GM21737 (cell line): ENCODE results near the gene NBPF1.
"Not testable (repeated sequence)": the region's sequence is repeated elsewhere in the genome, so short reads cannot be mapped to it uniquely, and the experiment has no call there.

Experiments used
- ATAC-seq: cut with Tn5 transposase; IDR thresholded peaks from one replicate; pipeline ENCODE4 v1.9.1; 2021; ENCODE audit warnings: mild to moderate bottlenecking, moderate library complexity; ENCODE audit not compliant: unreplicated experiment

NBPF1 gene

DNA sequence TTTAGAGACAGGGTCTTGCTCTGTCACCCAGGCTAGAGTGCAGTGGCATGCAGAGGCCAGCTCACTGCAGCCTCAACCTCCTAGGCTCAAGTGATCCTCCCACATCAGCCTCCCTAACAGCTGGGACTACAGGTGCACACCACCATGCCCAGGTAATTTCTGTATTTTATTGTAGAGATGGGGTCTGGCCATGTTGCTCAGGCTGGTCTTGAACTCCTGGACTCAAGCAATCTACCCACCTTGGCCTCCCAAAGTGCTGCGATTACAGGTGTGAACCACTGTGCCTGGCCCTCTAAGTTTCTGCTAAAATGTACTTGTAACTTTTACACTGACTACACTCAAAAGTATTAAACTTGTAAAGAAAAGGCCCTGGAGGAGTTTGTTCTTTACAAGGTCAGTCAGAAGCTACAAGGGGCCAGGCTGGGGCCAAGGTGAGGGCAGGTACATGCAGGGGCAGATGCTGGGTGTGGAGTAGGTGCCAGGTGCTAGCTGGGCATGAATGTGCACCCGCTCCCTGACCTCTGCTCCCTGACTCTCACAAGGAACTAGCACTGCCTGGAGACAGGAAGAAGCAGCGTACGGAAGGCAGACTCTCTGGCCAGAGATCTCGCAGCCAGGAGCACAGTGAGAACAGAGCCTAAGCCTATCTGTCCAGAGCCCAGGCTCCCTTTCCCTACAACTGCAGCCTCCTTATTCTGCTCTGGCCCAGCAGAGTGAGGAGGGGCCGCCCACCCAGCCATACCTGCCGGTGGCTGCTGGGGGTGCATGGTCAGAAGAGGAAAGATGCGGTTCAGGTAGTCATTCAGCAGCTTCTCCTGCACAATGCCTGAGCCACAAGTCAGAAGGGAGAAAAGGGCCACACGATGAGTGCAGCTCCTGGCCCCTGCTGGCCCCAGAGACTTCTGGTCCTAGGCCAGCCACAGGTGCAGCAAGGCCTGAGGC lies 28.9 kb upstream of the NBPF1 start:
- ATAC-seq = not testable (repeated sequence)

DNA sequence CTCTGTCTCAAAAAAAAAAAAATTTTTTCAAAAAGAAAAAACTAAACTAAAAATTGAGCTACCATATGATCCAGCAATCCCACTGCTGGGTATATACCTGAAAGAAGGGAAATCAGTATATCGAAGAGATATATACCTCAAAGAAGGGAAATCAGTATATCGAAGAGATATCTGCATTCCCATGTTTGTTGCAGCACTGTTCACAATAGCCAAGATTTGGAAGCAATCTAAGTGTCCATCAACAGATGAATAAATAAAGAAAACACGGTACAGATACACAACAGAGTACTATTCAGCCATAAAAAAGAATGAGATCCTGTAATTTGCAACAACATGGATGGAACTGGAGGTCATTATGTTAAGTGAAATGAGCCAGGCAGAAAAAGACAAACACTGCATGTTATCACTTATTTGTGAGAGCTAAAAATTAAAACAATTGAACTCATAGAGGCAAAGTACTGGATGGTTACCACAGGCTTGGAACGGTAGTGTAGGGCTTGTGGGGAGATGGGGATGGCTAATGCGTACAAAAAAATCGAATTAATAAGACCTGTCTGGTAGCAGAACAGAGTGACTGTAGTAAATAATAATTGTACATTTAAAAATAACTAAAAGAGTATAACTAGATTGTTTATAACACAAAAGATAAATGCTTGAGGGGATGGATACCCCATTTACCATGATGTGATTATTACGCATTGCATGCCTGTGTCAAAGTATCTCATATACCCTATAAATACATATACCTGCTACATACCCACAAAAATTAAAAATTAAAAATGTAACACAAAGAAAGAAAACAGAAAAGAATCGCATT lies 28.0 kb upstream of the NBPF1 start:
- not testable (repeated sequence) for ATAC-seq

DNA sequence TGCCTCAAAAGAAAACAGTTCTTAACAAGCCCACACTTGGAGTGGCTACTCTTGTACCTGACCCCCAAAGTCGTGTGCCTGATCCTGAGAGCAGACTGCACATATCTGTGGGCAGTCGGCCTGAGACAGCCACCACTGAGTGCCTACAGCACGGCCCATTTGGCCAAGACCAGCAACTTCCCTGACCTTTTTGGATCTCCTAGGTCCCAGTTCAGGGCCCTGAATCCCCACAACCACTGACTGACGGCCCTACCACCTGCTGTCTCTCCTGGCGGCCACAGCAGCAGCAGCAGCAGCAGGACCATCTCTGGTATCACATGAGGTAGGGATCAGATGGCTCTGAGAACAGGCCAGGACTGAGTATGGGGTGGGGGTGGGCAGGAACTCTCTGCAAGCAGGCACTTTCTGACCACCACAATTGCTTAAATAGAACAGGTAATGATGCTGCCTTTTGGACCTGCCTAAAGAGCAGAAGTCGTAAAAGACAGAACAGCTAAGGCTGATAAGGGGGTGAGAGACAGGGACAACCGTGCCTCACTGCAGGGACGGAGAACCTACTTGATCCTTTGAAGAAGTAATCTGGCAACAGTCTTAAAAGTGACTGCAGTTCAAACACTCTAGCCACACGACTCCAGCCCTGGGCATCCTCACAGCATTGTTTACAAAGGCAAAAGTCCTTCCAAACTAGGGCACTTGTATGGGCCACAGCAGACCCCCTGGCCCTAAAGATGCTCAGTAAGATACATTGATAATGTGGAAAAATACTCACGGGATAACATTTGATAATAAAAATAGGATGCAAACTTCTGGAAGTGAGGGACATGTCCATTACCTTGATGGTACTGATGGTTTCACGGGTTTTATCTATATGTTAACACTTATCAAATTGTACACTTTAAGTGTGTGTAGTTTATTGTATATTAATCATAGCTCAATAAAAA lies 26.0 kb upstream of the NBPF1 start:
- not testable (repeated sequence) for ATAC-seq

DNA sequence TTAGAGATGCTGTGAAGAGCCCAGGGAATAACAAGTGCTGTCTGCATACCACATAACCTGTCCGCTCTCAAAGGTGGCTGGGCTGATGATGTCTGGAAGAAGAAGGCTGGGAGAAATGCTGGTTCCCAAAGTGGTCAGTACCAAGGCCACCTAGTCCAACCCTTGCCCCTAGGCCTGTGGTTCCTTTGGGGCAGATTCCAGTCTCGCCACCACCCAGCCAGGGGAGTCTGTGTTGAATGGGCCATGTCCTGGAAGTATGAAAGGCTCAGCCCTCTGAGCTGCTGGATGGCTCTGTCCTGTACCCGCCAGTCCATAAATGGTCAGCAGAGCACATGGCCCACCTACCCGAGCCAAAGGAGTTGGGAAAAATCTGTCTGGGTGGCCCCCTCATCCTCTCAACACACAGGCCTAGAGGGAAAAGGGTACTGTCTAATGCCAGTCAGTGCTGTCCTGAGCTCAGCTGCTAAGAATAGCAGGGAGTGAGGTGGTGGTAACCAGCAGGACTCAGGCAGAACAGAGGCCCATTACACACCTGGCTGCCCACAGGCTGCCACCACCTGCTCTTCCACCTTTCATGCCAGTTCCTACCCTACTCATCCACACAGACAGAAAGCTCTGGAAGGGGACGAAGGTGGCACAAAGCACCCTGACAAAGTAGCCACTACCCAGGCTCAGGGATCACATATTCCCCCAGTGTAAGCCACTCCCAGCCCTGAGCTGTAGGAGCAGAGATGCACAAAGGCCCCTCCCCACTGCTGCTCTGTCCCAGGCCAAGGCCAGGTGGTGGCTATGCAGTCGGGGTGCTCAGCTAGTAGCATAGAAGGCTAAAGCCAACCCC lies 24.8 kb upstream of the NBPF1 start:
- not testable (repeated sequence) for ATAC-seq

DNA sequence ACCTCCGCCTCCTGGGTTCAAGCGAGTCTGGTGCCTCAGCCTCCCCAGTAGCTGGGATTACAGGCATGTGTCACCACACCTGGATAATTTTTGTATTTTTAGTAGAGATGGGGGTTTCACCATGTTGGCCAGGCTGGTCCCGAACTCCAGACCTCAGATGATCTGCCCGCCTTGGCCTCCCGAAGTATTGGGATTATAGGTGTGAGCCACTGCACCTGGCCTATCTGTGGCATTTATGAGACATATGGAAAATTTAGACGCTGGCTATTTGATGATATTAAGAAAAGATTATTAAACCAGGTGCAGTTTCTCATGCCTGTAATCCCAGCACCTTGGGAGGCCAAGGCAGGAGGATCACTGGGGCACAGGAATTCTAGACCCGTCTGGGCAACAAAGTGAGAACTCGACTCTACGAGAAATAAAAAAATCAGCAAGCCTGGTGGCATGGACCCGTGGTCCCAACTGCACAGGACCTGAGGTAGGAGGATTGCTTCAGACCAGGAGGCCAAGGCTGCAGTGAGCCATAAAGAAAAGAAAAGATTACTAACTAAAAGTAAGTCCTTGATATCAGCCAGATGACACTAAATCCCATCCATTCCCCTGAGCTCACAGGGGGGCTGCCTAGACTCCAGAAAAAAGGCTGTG lies 23.3 kb upstream of the NBPF1 start:
- not testable (repeated sequence) for ATAC-seq

DNA sequence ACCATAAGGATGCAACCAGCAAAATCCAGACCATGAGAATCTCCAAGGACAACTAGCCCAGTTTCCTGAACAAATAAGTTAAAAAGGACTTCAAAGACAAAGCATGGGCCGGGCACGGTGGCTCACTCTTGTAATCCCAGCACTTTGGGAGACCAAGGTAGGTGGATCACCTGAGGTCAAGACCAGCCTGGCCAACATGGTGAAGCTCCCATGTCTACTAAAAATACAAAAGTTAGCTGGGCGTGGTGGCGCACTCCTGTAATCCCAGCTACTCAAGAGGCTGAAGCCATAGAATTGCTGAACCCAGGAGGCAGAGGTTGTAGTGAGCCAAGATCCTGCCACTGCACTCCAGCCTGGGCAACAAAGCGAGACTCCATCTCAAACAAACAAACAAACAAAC lies 22.6 kb upstream of the NBPF1 start:
- ATAC-seq = not testable (repeated sequence)

DNA sequence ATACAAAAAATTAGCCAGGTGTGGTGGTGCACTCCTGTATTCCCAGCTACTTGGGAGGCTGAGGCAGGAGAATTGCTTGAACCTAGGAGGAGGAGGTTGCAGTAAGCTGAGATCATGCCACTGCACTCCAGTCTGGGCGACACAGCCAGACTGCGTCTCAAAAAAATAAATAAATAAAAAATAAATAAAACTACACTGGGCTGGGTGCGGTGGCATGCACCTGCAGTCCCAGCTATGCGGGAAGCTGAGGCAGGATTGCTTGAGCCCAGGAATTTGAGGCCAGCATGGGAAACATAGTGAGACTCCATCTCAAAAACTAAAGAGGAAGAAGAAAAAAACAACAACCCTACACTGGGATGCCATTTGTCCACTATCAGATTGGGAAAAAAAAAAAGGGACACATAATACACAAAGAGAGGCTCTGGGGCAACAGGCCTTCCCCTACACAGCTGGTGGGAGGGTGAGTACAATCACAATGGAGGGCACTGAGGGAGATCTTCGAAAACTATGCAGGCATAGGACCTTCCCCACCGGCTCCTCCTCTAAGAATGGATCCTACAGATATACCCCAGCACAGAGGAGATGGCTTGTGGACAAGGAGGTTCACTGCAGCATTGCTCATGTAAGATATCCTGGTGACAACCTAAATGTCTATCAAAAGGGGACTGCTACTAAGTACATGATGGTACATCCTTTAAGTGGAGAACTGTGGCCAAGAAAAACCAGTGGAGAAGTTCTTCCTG lies 20.3 kb upstream of the NBPF1 start:
- not testable (repeated sequence) for ATAC-seq

DNA sequence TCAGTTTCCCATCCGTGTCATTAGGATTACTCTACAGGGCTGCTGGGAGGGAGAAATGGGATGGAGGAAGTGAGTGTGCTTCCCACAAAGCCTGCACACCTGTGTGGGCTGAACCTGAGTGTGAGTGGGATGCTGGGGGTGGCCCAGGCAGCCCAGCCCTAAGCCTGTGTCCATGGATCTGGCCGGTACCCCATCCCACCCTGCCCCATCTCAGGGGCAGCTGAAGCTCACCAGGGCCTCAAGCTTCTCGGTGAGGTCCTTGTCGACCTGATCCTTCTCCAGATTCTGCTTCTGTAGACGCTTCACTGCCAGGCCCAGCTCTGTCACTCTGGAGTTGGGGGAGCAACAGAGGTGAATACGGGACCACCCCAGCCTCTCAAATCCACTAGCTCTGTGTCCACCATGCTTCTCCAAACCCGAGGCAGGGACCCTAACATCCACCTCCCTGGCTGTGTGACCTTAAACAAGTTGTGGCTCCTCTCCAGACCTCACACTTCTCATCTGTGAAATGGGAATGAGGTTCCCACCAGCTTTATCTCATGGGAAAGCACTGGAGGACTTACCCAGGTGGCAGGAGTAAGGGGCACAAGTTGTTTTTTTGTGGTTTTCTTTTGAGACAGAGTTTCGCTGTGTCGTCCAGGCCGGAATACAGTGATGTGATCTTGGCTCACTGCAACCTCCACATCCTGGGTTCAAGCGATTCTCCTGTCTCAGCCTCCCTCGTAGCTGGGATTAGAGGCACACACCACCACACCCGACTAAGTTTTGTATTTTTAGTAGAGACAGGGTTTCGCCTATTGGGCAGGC lies 18.9 kb upstream of the NBPF1 start:
- ATAC-seq = not testable (repeated sequence)

DNA sequence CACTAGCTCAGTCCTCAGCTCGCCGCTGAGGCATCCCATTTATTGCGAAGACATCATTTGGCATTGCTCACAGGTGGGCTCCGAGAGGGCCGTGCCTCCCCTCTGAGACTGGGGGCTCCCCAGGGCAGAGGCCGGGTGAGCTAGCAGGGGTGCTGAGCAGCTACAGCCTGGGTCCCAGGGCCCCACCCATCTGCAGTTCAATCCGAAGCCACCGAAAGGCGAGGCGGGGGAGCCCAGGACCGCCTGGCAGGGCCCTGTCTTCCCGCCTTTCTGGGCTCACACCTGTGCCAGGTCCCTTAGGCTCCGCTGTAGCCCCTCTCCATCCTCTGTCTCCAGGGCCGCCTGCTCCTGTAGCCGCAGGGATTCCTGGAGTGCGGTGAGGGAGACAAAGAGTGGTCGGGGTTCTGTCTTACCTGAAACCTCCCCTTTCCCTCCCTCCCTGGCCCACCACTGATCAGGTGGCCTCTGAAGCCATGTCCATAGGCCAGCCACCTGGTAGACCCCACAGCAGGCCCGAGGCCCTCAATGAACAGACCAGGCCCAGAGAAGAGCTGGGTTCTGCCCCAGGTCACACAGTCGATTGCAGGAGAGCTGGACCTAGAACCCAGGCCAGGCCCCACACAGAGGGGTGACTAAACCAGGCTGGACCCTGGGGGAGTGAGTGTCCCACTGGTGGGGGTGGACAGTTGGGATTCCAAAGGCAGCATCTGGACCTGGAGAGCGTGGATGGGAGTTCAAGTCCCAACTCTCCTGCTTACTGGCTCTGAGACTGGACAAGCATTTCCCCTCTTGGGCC lies 18.1 kb upstream of the NBPF1 start:
- ATAC-seq = no peak

DNA sequence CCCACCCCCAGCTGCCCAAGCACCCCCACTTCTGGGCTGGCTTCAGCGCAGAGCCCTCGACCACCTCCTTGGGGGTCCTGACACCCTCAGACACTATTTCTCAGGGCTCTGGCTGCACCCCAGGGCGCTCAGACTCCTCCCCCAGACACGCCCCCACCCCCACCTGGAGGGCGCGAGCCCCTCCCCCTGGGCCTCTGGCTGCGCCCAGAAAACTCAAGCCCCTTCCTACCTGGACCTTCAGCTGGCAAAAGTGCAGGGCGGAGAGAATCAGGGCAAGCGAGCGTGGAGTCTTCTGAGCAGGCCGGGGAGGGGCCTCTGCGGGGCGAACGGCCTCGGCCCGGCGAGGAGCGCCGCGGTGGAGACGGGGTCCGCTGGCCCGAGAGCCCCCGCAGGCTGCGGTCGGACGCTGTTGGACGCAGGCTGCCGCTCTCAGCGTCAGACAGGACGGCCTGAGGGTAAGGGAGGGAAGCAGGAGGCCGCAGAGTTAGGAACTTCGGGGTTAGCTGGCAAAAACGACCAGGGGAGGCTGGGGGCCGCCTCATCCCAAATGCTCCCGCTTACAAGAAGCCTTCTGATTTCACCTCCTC lies 17.4 kb upstream of the NBPF1 start:
- no peak for ATAC-seq

DNA sequence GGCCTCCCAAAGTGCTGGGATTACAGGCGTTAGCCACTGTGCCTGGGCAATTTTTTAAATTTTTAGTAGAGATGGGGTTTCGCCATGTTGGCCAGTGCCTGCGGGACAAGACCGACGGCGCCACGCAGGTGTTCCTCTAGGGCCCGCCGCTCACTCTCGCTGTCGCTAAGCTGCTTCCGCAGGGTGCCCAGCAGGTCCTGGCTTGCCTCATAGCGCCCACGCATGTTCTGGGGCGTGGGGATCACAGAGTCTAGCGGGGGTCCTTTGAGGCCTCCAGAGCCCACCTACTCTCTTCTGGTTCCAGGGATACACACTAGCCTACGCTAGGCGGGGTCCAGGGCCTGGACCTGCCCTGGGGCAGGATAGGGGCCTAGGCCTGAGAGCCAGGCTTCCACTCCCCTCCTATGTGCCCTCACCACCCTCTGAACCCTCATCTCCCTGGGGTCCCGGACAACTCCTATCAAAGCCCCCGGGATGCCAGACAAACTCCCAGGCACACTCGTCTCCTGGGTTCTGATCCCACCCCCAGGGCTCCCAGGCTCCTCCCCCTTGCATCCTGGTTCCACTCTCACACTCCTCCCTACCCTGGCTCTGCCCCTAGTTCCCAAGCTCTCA lies 16.7 kb upstream of the NBPF1 start:
- ATAC-seq = not testable (repeated sequence)

DNA sequence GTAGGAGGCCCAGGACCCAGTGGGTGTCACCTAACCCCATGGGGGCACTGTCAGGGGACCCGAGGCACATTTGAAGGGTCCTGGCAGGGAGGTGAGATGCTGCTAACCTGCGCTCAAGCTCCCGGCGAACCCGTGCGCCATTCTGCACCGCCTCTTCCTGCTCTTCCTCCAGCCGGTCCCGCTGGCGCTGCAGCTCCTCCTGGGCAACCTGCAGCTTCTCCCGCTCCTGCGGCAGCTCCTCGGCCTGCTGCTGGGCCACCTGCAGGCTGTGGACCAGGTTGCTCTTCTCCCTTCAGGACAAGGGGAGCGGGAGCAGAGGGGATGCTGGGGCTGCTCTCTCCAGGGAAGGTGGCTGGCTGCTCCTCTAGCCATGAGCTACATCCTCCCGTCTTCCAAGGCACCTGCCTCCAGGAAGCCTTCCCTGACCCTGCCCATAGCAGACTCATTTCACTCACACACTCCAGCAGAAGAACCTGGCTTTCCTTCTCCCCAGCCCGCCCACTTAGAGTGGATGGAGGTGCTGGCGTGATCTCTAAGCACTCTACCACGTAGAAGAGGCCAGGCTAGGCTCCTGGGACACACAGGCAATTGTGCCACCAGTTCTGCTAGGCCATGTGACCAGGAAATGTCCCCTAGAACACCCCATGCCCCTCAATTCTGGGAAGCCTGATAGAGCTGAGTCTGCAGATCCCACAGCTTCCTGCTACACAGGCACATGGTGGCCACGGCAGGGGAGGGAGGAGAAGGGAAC lies 15.2 kb upstream of the NBPF1 start:
- no peak for ATAC-seq

DNA sequence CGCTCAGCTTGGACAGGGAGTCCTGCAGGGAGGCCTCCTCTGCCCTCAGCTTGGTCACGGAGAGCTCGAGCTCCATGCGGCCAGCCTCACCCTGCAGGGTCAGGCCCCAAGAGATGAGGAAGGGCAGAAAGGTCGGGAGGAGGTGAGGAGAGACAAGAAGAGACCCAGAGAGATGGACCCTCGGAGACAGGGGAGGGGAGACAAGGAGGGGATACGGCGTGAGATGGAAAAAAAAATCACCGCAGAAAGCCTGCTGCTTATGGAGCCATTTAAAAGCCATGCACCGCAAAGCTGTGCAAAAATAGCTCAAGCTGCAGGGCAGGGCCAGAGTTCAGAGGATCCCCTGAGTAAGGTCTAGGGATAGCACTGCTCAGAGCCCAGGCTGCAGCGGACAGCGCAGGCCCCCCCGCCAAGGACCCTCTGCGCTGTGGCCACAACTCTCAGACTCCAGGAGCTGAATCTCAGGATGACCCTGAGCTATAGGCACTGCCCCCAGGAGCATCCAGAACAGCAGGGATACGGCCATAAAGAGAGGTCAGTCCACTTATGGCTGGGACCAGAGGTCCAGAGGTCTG lies 13.1 kb upstream of the NBPF1 start:
- ATAC-seq = not testable (repeated sequence)

DNA sequence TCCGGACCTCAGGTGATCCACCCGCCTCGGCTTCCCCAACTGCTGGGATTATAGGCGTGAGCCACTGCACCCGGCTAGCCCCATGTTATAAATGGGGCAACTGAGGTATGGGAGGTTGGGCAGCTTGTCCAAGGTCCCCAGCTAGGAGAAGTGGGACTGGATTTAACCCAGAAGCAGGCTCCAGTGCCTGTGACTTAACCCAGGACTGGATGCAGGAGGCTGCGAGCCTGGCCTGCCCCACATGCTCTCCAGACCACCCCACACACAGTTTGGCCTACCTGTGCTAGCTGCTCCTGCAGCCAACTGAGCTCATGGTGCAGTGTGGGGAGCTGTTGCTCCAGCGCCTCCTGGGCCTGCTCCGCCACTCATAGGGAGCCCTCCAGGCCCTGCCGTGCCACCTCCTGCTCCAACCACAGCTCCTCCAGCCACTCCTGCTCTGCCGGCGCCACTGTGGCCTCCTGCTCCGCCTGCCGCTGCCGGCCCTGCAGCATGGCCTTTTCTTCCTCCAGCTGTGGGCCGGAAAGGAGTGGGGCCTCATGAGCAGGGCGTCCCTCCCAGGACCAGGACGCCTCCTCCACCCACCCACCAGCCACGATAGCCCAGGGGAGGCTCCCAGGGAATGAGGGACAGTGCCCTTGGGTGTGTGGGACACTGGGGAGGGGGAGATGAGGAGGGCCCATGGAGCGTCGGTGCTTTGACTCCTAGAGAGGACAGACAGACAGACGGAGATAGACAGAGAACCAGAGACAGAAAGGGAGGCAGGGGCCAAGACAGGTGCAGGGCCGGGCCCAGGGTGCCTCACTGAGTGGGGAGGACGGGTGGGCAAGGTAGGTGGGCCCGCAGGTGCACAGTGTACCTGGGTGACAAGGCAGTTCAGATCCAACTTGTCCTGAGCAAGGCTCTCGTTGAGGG lies 12.4 kb upstream of the NBPF1 start:
- no peak for ATAC-seq
